HCT116 (cell line): ENCODE measurements around the gene NEMP1. TPM values are rescaled to one million over a fixed set of nuclear protein-coding genes. Genes with fewer than 3 reads are reported as not detected.

Experiments
- ATAC-seq: fragments of 200-7000 bp; cut with Tn5 transposase; 2 replicates; pipeline ENCODE4 v1.9.1; 2020; ENCODE audit warnings: mild to moderate bottlenecking, moderate library complexity
- BruUV-seq: library from RNA; stranded (reverse); fragments of 400-500 nt; replicated peaks from 2 replicates; lab custom pipeline; 2021; lab: Mats Ljungman, UMichigan
- CTCF ChIA-PET: fragments of 300-600 bp; sonication (Branson Sonifier 250); formaldehyde crosslinking; loops from one replicate; lab custom pipeline; 2021; ENCODE audit warnings: antibody characterized with exemption; lab: Charles Lee
- POLR2A ChIA-PET: fragments of 300-600, 350-600 bp; sonication (Branson Sonifier 250); formaldehyde crosslinking; loops from one replicate; lab custom pipeline; 2021; ENCODE audit warnings: antibody characterized with exemption; lab: Charles Lee
- RAD21 ChIA-PET, 2 experiments: fragments of 300-600 bp; sonication (Branson Sonifier 250); formaldehyde crosslinking; loops; one replicate each; lab custom pipeline; 2023; ENCODE audit warnings: low total read pairs in 2 of 2; ENCODE audit not compliant: uncharacterized antibody in 2 of 2, unreplicated experiment in 2 of 2, low non-redundant PET in 1 of 2; lab: Charles Lee
- DNase-seq: peaks from one replicate; pipeline ENCODE4 v3.0.0-alpha.2; 2010; ENCODE audit warnings: low read depth, low spot score
- H2AFZ ChIP-seq: fragments of 200-600 bp; shearing (Covaris generic), sonication (generic); 2 replicates; pipeline ENCODE4 v1.6.1; 2017; ENCODE audit warnings: low read depth, mixed run types, mixed read lengths, antibody characterized with exemption, low read length; ENCODE audit not compliant: poor library complexity, severe bottlenecking
- H3K27ac ChIP-seq: 2 replicates; pipeline ENCODE4 v1.5.1; 2012; ENCODE audit warnings: low read depth, low read length
- H3K27me3 ChIP-seq: fragments of 200-600 bp; sonication (generic); 2 replicates; pipeline ENCODE4 v1.6.1; 2016; ENCODE audit warnings: mixed run types, low read length, mixed read lengths; ENCODE audit not compliant: insufficient read depth
- H3K36me3 ChIP-seq, 2 experiments: fragments of 200-500 bp in 1 of 2; fragments of 200-600 bp in 1 of 2; sonication (Bioruptor generic) in 1 of 2; sonication (generic) in 1 of 2; 2 replicates each; pipeline versions ENCODE4 v1.5.1 to v1.6.1; 2014 to 2016; ENCODE audit warnings: low read length in 2 of 2, inconsistent platforms in 1 of 2, mixed read lengths in 1 of 2, mixed run types in 1 of 2; ENCODE audit not compliant: insufficient read depth in 2 of 2, control insufficient read depth in 1 of 2
- H3K4me1 ChIP-seq, 2 experiments: fragments of 200-600 bp in 1 of 2; sonication (generic) in 1 of 2; 2 replicates each; pipeline versions ENCODE4 v1.5.1 to v1.6.1; 2012 to 2017; ENCODE audit warnings: low read length in 2 of 2, inconsistent platforms in 1 of 2, mild to moderate bottlenecking in 1 of 2, mixed read lengths in 1 of 2, mixed run types in 1 of 2, moderate library complexity in 1 of 2; ENCODE audit not compliant: insufficient read depth in 2 of 2, control insufficient read depth in 1 of 2
- H3K4me2 ChIP-seq: fragments of 200-600 bp; sonication (generic); 2 replicates; pipeline ENCODE4 v1.6.1; 2017; ENCODE audit warnings: mixed run types, low read length, mixed read lengths
- H3K4me3 ChIP-seq, 2 experiments: fragments of 200-600 bp in 1 of 2; sonication (generic) in 1 of 2; replicated peaks in 1 of 2; 2 replicates each; pipeline ENCODE4 v1.5.1; 2011 to 2016; ENCODE audit warnings: low read length in 2 of 2, control low read depth in 1 of 2, low read depth in 1 of 2, mild to moderate bottlenecking in 1 of 2, mixed read lengths in 1 of 2, mixed run types in 1 of 2
- H3K79me2 ChIP-seq: fragments of 200-600 bp; sonication (generic); 2 replicates; pipeline ENCODE4 v1.6.1; 2017; ENCODE audit warnings: mild to moderate bottlenecking, mixed run types, low read length, moderate library complexity, mixed read lengths; ENCODE audit not compliant: insufficient read depth
- H3K9ac ChIP-seq: fragments of 200-600 bp; sonication (generic); 2 replicates; pipeline ENCODE4 v1.6.1; 2016; ENCODE audit warnings: low read length, mixed read lengths
- H3K9me2 ChIP-seq: fragments of 200-600 bp; sonication (generic), shearing (Covaris generic); 2 replicates; pipeline ENCODE4 v1.6.1; 2017; ENCODE audit warnings: mixed run types, mild to moderate bottlenecking, moderate library complexity; ENCODE audit not compliant: insufficient read depth
- H3K9me3 ChIP-seq, 2 experiments: fragments of 200-500 bp in 1 of 2; fragments of 200-600 bp in 1 of 2; sonication (Bioruptor generic) in 1 of 2; sonication (generic) in 1 of 2; 2 replicates each; pipeline ENCODE4 v1.6.1; 2014 to 2017; ENCODE audit warnings: low read length in 2 of 2, mixed read lengths in 2 of 2, inconsistent platforms in 1 of 2, low read depth in 1 of 2, mild to moderate bottlenecking in 1 of 2, mixed run types in 1 of 2, moderate library complexity in 1 of 2; ENCODE audit not compliant: control insufficient read depth in 1 of 2, insufficient read depth in 1 of 2
- H4K20me1 ChIP-seq: fragments of 200-600 bp; sonication (generic), shearing (Covaris generic); 2 replicates; pipeline ENCODE4 v1.6.1; 2017; ENCODE audit warnings: mixed run types, mild to moderate bottlenecking, moderate library complexity; ENCODE audit not compliant: insufficient read depth
- CEBPB ChIP-seq: IDR thresholded peaks from 2 replicates; pipeline ENCODE4 v1.6.1; 2012; ENCODE audit warnings: low read depth
- EGR1 ChIP-seq: IDR thresholded peaks from 2 replicates; pipeline ENCODE4 v1.6.1; 2012; ENCODE audit warnings: low read depth
- FOSL1 ChIP-seq: IDR thresholded peaks from 2 replicates; pipeline ENCODE4 v1.6.1; 2012; ENCODE audit warnings: low read depth
- MAX ChIP-seq: IDR thresholded peaks from 2 replicates; pipeline ENCODE4 v1.6.1; 2012
- POLR2AphosphoS5 ChIP-seq: IDR thresholded peaks from 2 replicates; pipeline ENCODE4 v1.6.1; 2011; ENCODE audit warnings: mild to moderate bottlenecking, low read depth, low read length, moderate library complexity
- REST ChIP-seq: IDR thresholded peaks from 2 replicates; pipeline ENCODE4 v1.6.1; 2012; ENCODE audit warnings: low read depth
- YY1 ChIP-seq: IDR thresholded peaks from 2 replicates; pipeline ENCODE4 v1.6.1; 2011; ENCODE audit warnings: low read length, low read depth, moderate library complexity, mild to moderate bottlenecking; ENCODE audit not compliant: insufficient replicate concordance; ENCODE audit errors: extremely low read depth
- ZBTB33 ChIP-seq: IDR thresholded peaks from 2 replicates; pipeline ENCODE4 v1.6.1; 2011; ENCODE audit warnings: mild to moderate bottlenecking, low read length, moderate library complexity; ENCODE audit not compliant: insufficient replicate concordance; ENCODE audit errors: extremely low read depth
- ZNF274 ChIP-seq: fragments of 200-500 bp; sonication (Bioruptor generic); IDR thresholded peaks from 2 replicates; pipeline ENCODE4 v1.6.1; 2014; ENCODE audit warnings: mild to moderate bottlenecking, low read depth, low read length, inconsistent platforms
- intact Hi-C: fragments of 100-400 bp; cut with micrococcal nuclease; formaldehyde crosslinking; loops from 2 replicates; pipeline ENCODE4 v1.10.0; 2022
- total RNA-seq: library from RNA; stranded (reverse); gene quantifications from one replicate; pipeline ENCODE4 v1.2.1, GENCODE V29; 2021; ENCODE audit not compliant: unreplicated experiment

The NEMP1 gene
- total RNA-seq, 1 experiment from 2014 or later, result 35.2 TPM

- Histone ChIP-seq H3K4me2 (peak within 1 kb of the TSS; percentile 23; the same call in 1 of the 2 replicates), H3K36me3 (no peaks in the 10 kb centered on the region), H3K4me3 (no peak within 1 kb of the TSS), H4K20me1 (no peaks in the 10 kb centered on the region), H3K9me2 (no peaks in the 10 kb centered on the region), H2AFZ (no peak within 1 kb of the TSS), H3K79me2 (no peaks in the 10 kb centered on the region), H3K27me3 (no peaks in the 10 kb centered on the region; the same call in 1 of the 2 replicates), H3K27ac (no peak within 1 kb of the TSS), H3K9me3 (no peaks in the 10 kb centered on the region), H3K4me1 (peaks cover 4 to 26% of the 10 kb centered on the region in 2 experiments), H3K9ac (no peak within 1 kb of the TSS)
- CTCF ChIA-PET, result interaction anchor here (1.3 to 1.6 kb wide), 2 partner anchors 9 to 20 kb away, joined by 3 to 4 read pairs; no protein-coding TSS in a partner anchor
- DNase-seq, result no peak
- intact Hi-C loops, result no loop called here
- RAD21 ChIA-PET, result no interaction called here
- no TSS peak for BruUV-seq
- ATAC-seq, result peak; percentile 42; the same call in 1 of the 2 replicates
- POLR2A ChIA-PET, result no interaction called here
- TF ChIP-seq POLR2AphosphoS5 (no peak), MAX (no peak), CEBPB (no peak), EGR1 (no peak), ZNF274 (no peak), FOSL1 (no peak), REST (peak; percentile 81), YY1 (no peak), ZBTB33 (no peak)
Observed at GRCh38 chr12:57049890-57050289, 28.7 kb downstream of the NEMP1 start, which contains the start of gene MYO1A. Gene MYO1A (minus strand): TSS chr12:57050129. CDS start chr12:57048323, 1,806 bp downstream.
